ENCODE results near the gene FBXW2.
A peak's percentile ranks its signal among the peaks of the same experiment; 100 is the strongest.
"Not testable (repeated sequence)": the region's sequence is repeated elsewhere in the genome, so short reads cannot be mapped to it uniquely, and the experiment has no call there.

The FBXW2 gene

GRCh38 chr9:120777229-120777628 lies 16.0 kb downstream of the FBXW2 start:
- no peak for DNase-seq

- no peak for DNase-seq
Observed at GRCh38 chr9:120776788-120777187, 16.4 kb downstream of the FBXW2 start.

- no peak for DNase-seq
Observed at GRCh38 chr9:120775859-120776258, 17.4 kb downstream of the FBXW2 start.

GRCh38 chr9:120774719-120775118 lies 18.5 kb downstream of the FBXW2 start:
- no peak for DNase-seq

DNA sequence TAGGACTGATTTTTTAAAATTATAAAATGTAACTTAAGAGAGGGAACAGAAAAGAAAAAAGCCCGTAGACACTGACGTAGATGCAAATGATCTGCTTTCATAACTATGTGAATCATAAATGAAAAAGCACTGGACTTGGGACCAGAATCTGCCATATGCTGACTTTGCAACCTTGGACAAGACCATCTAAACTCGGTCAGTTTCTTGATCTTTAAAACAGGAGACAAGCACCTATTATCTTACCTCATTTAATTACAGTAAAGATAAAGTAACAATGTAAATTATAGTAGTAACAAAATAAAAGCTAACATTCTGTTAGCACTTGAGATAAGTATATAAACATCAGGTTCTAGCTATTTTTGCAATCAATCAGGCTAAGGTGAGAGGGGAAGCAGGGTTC lies 20.0 kb downstream of the FBXW2 start:
- no peak for DNase-seq

GRCh38 chr9:120770931-120771330 lies 22.3 kb downstream of the FBXW2 start:
- DNase-seq: no peak

DNA sequence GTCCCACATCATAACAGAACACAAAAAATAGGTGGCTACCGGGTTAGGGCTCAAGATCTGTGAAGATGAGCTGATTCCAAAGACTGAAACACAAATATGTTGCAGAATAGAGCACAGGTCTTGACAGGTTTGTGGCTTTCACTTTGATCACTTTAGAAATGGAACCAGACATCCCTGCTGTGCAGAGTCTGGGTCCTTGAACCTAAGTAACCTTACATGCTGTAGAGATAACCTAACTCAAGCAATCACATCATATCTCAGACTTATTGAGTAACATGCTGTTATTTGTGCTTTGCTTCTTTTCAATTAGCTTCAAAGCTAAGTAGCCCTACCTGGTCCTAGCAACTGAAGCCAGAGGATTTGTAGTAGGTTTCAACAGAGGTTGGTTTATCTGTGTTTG lies 24.3 kb downstream of the FBXW2 start:
- DNase-seq: no peak

- DNase-seq: no peak
Observed at GRCh38 chr9:120768247-120768646, 25.0 kb downstream of the FBXW2 start.

GRCh38 chr9:120767451-120767850 lies 25.8 kb downstream of the FBXW2 start:
- DNase-seq: no peak

DNA sequence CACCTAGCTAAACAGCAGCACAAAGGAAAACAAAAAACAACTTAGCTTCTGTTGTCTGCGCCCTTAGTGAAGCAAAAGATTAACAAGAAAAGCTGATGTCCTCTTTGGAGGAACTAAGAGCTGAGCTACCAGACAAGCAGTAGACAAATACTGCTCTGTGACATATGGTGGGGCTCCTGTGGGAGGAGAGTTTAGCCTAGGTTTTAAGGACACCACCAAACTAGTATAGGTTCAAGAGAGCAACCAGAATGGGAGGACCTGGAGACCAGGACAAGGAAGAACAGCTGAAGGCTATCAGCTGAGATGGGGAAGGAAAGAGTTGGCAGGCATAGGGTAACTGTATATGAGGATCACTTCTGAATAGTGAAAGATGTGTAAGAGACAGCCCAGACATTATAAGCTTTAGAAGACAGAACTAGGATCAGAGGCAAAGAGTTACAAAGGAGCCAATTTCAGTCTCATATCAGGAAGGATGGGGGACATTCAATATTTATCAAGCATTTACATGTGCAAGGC lies 27.2 kb downstream of the FBXW2 start:
- no peak for DNase-seq

GRCh38 chr9:120764476-120764875 lies 28.7 kb downstream of the FBXW2 start:
- DNase-seq: no peak

DNA sequence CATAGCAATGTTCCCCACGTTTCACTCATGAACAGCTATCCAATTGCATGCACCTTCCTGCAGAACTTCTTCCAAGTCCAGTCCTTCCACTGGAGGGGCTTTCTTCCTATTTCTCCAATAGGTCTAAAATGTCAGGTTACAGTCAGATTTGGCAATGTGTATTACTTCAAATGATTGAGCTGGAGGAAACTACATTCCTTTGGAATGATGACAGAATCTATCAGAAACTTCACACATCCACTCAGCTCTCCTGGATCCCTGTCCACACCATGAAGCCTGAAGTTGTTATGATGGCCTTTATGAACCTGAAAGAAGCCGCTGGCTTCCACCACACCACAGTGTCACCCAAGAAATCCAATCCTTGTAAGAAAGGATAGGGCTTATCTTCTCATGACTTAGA lies 32.2 kb downstream of the FBXW2 start:
- DNase-seq: no peak

DNA sequence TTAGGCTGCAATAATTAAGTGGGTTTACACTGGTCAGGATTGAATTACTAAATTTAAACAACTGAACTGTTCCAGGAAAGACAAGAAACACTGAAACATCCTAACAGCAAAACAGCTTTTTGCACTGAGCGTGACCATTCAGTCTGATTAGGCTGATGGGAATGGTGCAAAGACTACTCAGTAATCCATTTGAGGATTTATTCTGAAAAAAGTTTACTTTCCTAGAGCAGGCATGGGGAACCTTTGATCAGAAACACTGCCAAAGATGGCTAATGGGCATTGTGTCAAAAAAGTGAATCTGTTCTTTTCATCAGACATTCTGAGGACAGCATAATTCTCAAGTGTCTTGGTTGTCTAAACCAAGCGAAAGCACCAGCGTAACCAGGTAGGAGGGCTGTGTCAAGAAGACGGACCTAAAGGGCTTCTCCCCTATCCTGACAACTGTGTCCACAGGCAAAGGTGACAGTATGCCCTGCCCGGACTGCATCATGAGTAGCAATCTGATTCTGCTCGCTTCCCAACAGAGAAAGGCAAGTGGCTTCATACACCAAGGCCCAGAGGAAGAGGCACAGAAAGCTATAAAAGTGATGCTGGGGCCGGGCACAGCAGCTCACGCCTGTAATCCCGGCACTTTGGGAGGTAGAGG lies 33.3 kb downstream of the FBXW2 start:
- DNase-seq: no peak

GRCh38 chr9:120758544-120758943 lies 34.7 kb downstream of the FBXW2 start:
- no peak for DNase-seq

- no peak for DNase-seq
Observed at GRCh38 chr9:120757026-120757913, 35.9 kb downstream of the FBXW2 start.

DNA sequence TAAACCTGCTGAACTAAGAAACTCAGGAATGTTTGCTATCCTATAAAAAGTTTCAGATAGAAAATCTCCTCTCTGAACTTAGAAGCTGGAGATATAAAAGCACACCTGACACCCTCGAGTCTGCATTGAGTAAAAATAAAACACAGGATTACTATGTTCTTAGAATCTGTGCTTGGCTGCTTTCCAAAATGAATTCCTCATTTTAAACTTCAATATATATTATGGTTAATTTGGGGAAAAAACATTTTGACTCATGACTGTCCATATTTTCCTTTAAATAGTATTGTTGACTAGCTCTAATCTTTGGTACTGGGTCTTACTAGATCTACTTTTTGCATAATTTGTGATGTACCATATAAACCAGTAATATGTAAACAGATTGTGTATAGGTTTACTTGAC lies 36.7 kb downstream of the FBXW2 start:
- DNase-seq: no peak

- DNase-seq: peak; percentile 65 to 81
Observed at GRCh38 chr9:120755810-120756434, 37.3 kb downstream of the FBXW2 start.

DNA sequence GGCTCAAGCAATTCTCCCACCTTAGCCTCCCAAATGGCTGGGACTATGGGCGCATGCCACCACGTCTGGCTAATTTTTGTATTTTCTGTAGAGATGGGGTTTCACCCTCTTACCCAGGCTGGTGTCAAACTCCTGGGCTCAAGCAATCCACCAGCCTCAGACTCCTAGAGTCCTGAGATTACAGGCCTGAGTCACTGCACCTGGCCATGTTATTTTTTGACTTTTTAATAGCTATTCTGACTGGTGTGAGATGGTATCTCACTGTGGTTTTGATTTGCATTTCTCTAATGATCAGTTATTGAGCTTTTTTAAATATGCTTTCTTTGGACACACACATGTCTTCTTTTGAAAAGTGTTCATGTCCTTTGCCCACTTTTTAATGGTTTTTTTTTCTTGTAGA lies 38.2 kb downstream of the FBXW2 start:
- no peak for DNase-seq

DNA sequence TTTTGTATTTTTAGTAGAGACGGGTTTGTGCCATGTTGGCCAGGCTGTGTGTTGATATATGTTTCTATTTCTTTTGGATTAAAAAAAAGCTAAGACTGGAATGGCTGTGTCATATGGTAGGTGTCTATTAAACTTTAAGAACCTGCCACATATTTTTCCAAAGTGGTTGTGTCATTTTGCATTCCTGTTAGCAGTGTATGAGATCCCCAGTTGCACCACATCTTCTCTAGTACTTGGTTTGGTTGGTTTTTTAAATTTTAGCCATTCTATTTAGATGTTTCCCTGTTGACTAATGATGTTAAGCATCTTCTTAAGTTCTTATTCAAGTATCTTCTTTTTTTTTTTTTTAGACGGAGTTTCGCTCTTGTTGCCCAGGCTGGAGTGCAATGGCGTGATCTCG lies 42.8 kb downstream of the FBXW2 start:
- no peak for DNase-seq

DNA sequence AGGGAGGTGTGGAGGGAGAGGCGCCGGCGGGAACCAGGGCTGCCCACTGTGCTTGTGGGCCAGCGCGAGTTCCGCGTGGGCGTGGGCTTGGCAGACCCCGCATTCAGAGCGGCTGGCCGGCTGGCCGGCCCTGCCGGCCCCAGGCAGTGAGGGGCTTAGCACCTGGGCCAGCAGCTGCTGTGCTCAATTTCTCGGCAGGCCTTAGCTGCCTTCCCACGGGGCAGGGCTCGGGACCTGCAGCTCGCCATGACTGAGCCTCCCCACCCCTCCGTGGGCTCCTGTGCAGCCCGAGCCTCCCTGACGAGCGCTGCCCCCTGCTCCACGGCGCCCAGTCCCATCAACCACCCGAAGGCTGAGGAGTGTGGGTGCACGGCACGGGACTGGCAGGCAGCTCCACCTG lies 46.9 kb downstream of the FBXW2 start:
- DNase-seq: not testable (repeated sequence)

DNA sequence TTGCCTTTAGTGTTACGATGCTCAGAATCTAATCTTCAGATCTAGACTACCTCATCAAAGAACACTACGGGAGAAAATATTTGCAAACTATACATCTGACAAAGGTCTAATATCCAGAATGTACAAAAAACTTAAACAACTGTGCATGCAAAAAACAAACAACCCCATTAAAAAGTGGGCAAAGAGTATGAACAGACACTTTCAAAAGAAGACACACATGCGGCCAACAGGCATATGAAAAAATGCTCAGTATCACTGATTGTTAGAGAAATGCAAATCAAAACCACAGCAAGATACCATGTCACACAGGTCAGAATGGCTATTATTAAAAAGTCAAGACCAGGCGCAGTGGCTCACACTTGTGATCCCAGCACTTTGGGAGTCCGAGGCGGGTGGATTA lies 47.9 kb downstream of the FBXW2 start:
- DNase-seq: no peak

GRCh38 chr9:120742951-120743416 lies 50.2 kb downstream of the FBXW2 start:
- peak in 1 of 2 donors; percentile 44 for DNase-seq

DNA sequence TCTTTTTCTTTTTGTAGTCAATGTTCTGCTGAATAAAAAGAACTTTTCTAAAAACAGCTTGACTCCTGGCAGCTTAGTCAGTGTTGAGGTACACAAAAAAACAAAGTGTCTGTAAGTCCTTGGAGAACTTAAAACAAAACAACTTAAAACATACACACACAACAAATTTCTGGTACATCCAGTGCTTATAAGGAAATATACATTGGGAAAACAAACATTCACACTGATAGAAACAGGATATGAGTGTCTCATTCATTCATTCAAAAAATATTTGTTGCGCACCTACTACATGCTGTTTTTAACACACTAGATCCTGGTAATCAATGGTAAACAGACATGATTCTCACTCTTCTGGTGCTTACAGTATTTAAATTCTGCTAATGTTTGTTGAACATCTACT lies 51.5 kb downstream of the FBXW2 start:
- no peak for DNase-seq

DNA sequence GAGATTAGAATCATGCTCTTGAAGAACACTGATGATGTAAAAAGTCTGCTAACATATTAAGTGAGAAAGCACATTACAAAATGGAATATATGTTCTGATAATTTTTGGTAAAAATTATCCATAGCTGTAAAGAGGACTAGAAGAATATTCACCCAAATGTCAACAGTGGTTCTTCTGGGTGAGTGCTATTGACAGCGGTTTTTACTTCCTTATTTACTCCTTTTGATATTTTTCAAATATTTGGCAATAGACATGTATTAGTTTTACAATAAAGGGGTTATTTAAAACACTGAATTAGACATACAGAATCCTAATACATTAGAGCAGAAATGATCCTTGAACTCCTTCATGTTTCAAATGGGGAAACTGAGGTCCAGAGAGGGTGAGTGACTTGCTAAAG lies 52.0 kb downstream of the FBXW2 start:
- no peak for DNase-seq
